Measurements from ENCODE around the gene CAMKMT.

GRCh38 chr2:44553456-44553855 is 191.7 kb downstream of the CAMKMT start:
- TF ChIP-seq CTCF (conservative IDR thresholded peaks at IDR 0.05; ENCODE audit: low read depth in 2 of 2), result no peak
- no peak for TF ChIP-seq POLR2AphosphoS5 (IDR thresholded peaks at IDR 0.05; ENCODE audit: low read depth)
- TF ChIP-seq EZH2 (IDR thresholded peaks at IDR 0.05; ENCODE audit: low read depth, unreplicated experiment), result no peak
- no peak for TF ChIP-seq REST (IDR thresholded peaks at IDR 0.05; ENCODE audit: unreplicated experiment)
- TF ChIP-seq ZNF331 (CRISPR knock-in tag; IDR thresholded peaks at IDR 0.05; ENCODE audit: low read depth), result no peak
- no peak for TF ChIP-seq CREB1 (CRISPR knock-in tag; IDR thresholded peaks at IDR 0.05; ENCODE audit: low read depth)
- TF ChIP-seq EZH2phosphoT487 (IDR thresholded peaks at IDR 0.05; ENCODE audit: unreplicated experiment), result no peak
- no peak for TF ChIP-seq JUNB (IDR thresholded peaks at IDR 0.05; ENCODE audit: unreplicated experiment)
- TF ChIP-seq ETS1 (IDR thresholded peaks at IDR 0.05), result no peak
- TF ChIP-seq NANOG (IDR thresholded peaks at IDR 0.05; ENCODE audit: borderline replicate concordance), result no peak
- no peak for TF ChIP-seq ZNF114 (CRISPR knock-in tag; IDR thresholded peaks at IDR 0.05)
- TF ChIP-seq ZNF462 (CRISPR knock-in tag; IDR thresholded peaks at IDR 0.05), result no peak

Measured in GM23338 (cell line).